H1 (cell line): ENCODE data around the gene DYDC2. TPM values are rescaled to one million over a fixed set of nuclear protein-coding genes. Genes with fewer than 3 reads are reported as not detected.

Experiments
- CTCF ChIA-PET: fragments of 300-600 bp; sonication (Branson Sonifier 250); formaldehyde crosslinking; loops from one replicate; lab custom pipeline; 2021; ENCODE audit not compliant: partially characterized antibody; lab: Charles Lee
- POLR2A ChIA-PET: fragments of 300-600 bp; sonication (Branson Sonifier 250); formaldehyde crosslinking; loops from one replicate; lab custom pipeline; 2021; ENCODE audit warnings: inconsistent platforms; ENCODE audit not compliant: partially characterized antibody; lab: Charles Lee
- DNase-seq, 2 experiments: peaks; one replicate each; pipeline versions ENCODE4 v3.0.0 to v3.0.0-alpha.2; 2010 to 2022; ENCODE audit warnings: low spot score in 2 of 2, low read depth in 1 of 2, mixed read lengths in 1 of 2
- FAIRE-seq: peaks from 2 replicates; lab custom pipeline; 2011; peaks lifted over from hg19 to GRCh38; lab: Jason Lieb, UNC
- H2AFZ ChIP-seq: 2 replicates; pipeline ENCODE4 v1.8.1; 2012; ENCODE audit warnings: low read length, inconsistent platforms
- H2AK5ac ChIP-seq: 2 replicates; pipeline ENCODE4 v1.6.1; 2013; ENCODE audit warnings: low read depth, low read length
- H2BK120ac ChIP-seq: replicated peaks from 2 replicates; pipeline ENCODE3; 2013; ENCODE audit warnings: low read depth, low read length, inconsistent platforms
- H2BK12ac ChIP-seq: 2 replicates; pipeline ENCODE4 v1.6.1; 2013; ENCODE audit warnings: low read depth, low read length
- H2BK15ac ChIP-seq: 2 replicates; pipeline ENCODE4 v1.6.1; 2013; ENCODE audit warnings: low read length
- H2BK20ac ChIP-seq: 2 replicates; pipeline ENCODE4 v1.6.1; 2013; ENCODE audit warnings: low read length
- H2BK5ac ChIP-seq: 2 replicates; pipeline ENCODE4 v1.6.1; 2013; ENCODE audit warnings: low read depth, low read length
- H3K14ac ChIP-seq: 2 replicates; pipeline ENCODE4 v1.6.1; 2013; ENCODE audit warnings: inconsistent platforms; ENCODE audit not compliant: insufficient read length
- H3K18ac ChIP-seq: 2 replicates; pipeline ENCODE4 v1.6.1; 2013; ENCODE audit warnings: low read length; ENCODE audit errors: extremely low read depth
- H3K23ac ChIP-seq: 2 replicates; pipeline ENCODE4 v1.6.1; 2013; ENCODE audit warnings: inconsistent platforms; ENCODE audit not compliant: insufficient read length
- H3K23me2 ChIP-seq: 2 replicates; pipeline ENCODE4 v1.6.1; 2013; ENCODE audit warnings: low read depth, low read length
- H3K27ac ChIP-seq: 2 replicates; pipeline ENCODE4 v1.6.1; 2011; ENCODE audit warnings: low read depth, low read length, inconsistent platforms
- H3K27me3 ChIP-seq, 4 experiments: replicated peaks in 1 of 4; 1 replicate in 1 of 4; 2 replicates in 3 of 4; pipeline versions ENCODE4 v1.6.1 to v1.8.1; 2011 to 2013; ENCODE audit warnings: low read length in 3 of 4, mild to moderate bottlenecking in 3 of 4, inconsistent platforms in 2 of 4, mixed read lengths in 2 of 4, moderate library complexity in 1 of 4; ENCODE audit not compliant: control insufficient read depth in 3 of 4, insufficient read depth in 3 of 4; ENCODE audit errors: extremely low read depth in 1 of 4
- H3K36me3 ChIP-seq, 4 experiments: 2 replicates each; pipeline versions ENCODE4 v1.6.1 to v1.8.1; 2011 to 2013; ENCODE audit warnings: mild to moderate bottlenecking in 4 of 4, low read length in 3 of 4, moderate library complexity in 2 of 4, control low read depth in 1 of 4, inconsistent platforms in 1 of 4; ENCODE audit not compliant: insufficient read depth in 4 of 4, control insufficient read depth in 2 of 4
- H3K4ac ChIP-seq: replicated peaks from 2 replicates; pipeline ENCODE3; 2013; ENCODE audit warnings: low read length, low read depth, mixed read lengths, inconsistent platforms; ENCODE audit not compliant: insufficient read length
- H3K4me1 ChIP-seq, 4 experiments: replicated peaks in 1 of 4; 1 replicate in 1 of 4; 2 replicates in 3 of 4; pipeline versions ENCODE4 v1.6.1 to v1.8.1; 2011 to 2013; ENCODE audit warnings: low read length in 3 of 4, inconsistent platforms in 2 of 4, mixed read lengths in 1 of 4; ENCODE audit not compliant: insufficient read depth in 4 of 4, control insufficient read depth in 3 of 4
- H3K4me2 ChIP-seq, 2 experiments: 2 replicates each; pipeline versions ENCODE4 v1.6.1 to v1.8.1; 2011 to 2013; ENCODE audit warnings: low read depth in 2 of 2, low read length in 2 of 2, control low read depth in 1 of 2, inconsistent platforms in 1 of 2, mild to moderate bottlenecking in 1 of 2; ENCODE audit not compliant: insufficient read depth in 1 of 2
- H3K4me3 ChIP-seq, 4 experiments: fragments of 200-600, 300-600 bp in 1 of 4; sonication (generic), shearing (Covaris generic), sonication (Bioruptor Twin) in 1 of 4; 2 replicates each; pipeline versions ENCODE4 v1.5.1 to v1.8.1; 2011 to 2016; ENCODE audit warnings: low read length in 4 of 4, low read depth in 3 of 4, control low read depth in 2 of 4, inconsistent platforms in 2 of 4, mild to moderate bottlenecking in 2 of 4, mixed read lengths in 1 of 4, moderate library complexity in 1 of 4; ENCODE audit not compliant: insufficient read depth in 2 of 4; ENCODE audit errors: extremely low read depth in 1 of 4
- H3K56ac ChIP-seq: replicated peaks from 2 replicates; pipeline ENCODE3; 2013; ENCODE audit warnings: low read depth, mild to moderate bottlenecking, mixed read lengths, low read length, inconsistent platforms; ENCODE audit not compliant: insufficient read length
- H3K79me1 ChIP-seq: 2 replicates; pipeline ENCODE4 v1.6.1; 2013; ENCODE audit warnings: low read depth, low read length, control low read depth
- H3K79me2 ChIP-seq, 2 experiments: 2 replicates each; pipeline versions ENCODE4 v1.6.1 to v1.8.1; 2012 to 2013; ENCODE audit warnings: low read length in 2 of 2, mild to moderate bottlenecking in 2 of 2, inconsistent platforms in 1 of 2; ENCODE audit not compliant: insufficient read depth in 2 of 2, control insufficient read depth in 1 of 2
- H3K9ac ChIP-seq, 4 experiments: replicated peaks in 1 of 4; 1 replicate in 1 of 4; 2 replicates in 3 of 4; pipeline versions ENCODE4 v1.6.1 to v1.8.1; 2011 to 2013; ENCODE audit warnings: low read depth in 3 of 4, low read length in 3 of 4, control low read depth in 2 of 4, mild to moderate bottlenecking in 2 of 4, moderate library complexity in 2 of 4, inconsistent platforms in 1 of 4; ENCODE audit errors: extremely low read depth in 1 of 4
- H3K9me3 ChIP-seq, 2 experiments: 2 replicates each; pipeline versions ENCODE4 v1.6.1 to v1.8.1; 2012 to 2013; ENCODE audit warnings: mild to moderate bottlenecking in 2 of 2, moderate library complexity in 2 of 2, control low read depth in 1 of 2, inconsistent platforms in 1 of 2, low read depth in 1 of 2, low read length in 1 of 2, mixed read lengths in 1 of 2; ENCODE audit not compliant: insufficient read depth in 2 of 2
- H4K20me1 ChIP-seq, 2 experiments: replicated peaks in 1 of 2; 2 replicates each; pipeline versions ENCODE3 to v1.8.1; 2011 to 2013; ENCODE audit warnings: inconsistent platforms in 2 of 2, low read length in 2 of 2, mild to moderate bottlenecking in 1 of 2; ENCODE audit not compliant: insufficient read depth in 2 of 2, control insufficient read depth in 1 of 2
- H4K5ac ChIP-seq: 2 replicates; pipeline ENCODE4 v1.6.1; 2013; ENCODE audit warnings: low read length, low read depth, mixed read lengths, inconsistent platforms; ENCODE audit not compliant: insufficient read length
- H4K8ac ChIP-seq: 2 replicates; pipeline ENCODE4 v1.8.0; 2013; ENCODE audit warnings: mild to moderate bottlenecking, moderate library complexity, low read length, inconsistent platforms; ENCODE audit not compliant: insufficient read depth; ENCODE audit errors: extremely low read depth
- H4K91ac ChIP-seq: replicated peaks from 2 replicates; pipeline ENCODE3; 2013; ENCODE audit warnings: low read length, mixed read lengths, inconsistent platforms; ENCODE audit not compliant: insufficient read length
- CBX8 ChIP-seq: fragments of 300-800, 300-1000 bp; sonication (generic); IDR thresholded peaks from 2 replicates; pipeline ENCODE4 v1.7.1; 2016; ENCODE audit warnings: low read depth, low read length, borderline replicate concordance
- EZH2 ChIP-seq: fragments of 200-600 bp; sonication (generic); IDR thresholded peaks from 2 replicates; pipeline ENCODE4 v1.7.1; 2012; ENCODE audit warnings: low read depth, mild to moderate bottlenecking, moderate library complexity, low read length, inconsistent platforms; ENCODE audit not compliant: severe bottlenecking
- FOSL1 ChIP-seq: IDR thresholded peaks from 2 replicates; pipeline ENCODE4 v1.6.1; 2011; ENCODE audit warnings: mild to moderate bottlenecking, low read depth, low read length, moderate library complexity; ENCODE audit not compliant: insufficient read depth
- GABPA ChIP-seq: IDR thresholded peaks from 2 replicates; pipeline ENCODE4 v1.6.1; 2011; ENCODE audit warnings: mild to moderate bottlenecking, low read length, moderate library complexity, borderline replicate concordance; ENCODE audit not compliant: insufficient read depth
- KDM5A ChIP-seq: fragments of 200-600 bp; IDR thresholded peaks from 2 replicates; pipeline ENCODE4 v1.7.1; 2012; ENCODE audit warnings: mild to moderate bottlenecking, low read length, inconsistent platforms, mixed read lengths
- MAFK ChIP-seq: IDR thresholded peaks from 2 replicates; pipeline ENCODE4 v1.6.1; 2012; ENCODE audit warnings: low read depth, mild to moderate bottlenecking, improper control_type of control experiment, low read length
- TCF12 ChIP-seq: IDR thresholded peaks from 2 replicates; pipeline ENCODE4 v1.6.1; 2011; ENCODE audit warnings: low read depth, mild to moderate bottlenecking, low read length
- WGBS, 2 experiments: shearing (Covaris generic) in 1 of 2; methylation state at CpG; one replicate each; pipeline versions ENCODE4 v1.1.6 to v1.1.7; 2013 to 2015; ENCODE audit warnings: low lambda C conversion rate in 2 of 2, mixed read lengths in 2 of 2, inconsistent platforms in 1 of 2, low coverage in 1 of 2, missing lambda C conversion rate in 1 of 2; ENCODE audit not compliant: insufficient replicate concordance in 2 of 2, insufficient coverage in 1 of 2, insufficient read length in 1 of 2; ENCODE audit errors: extremely low coverage in 1 of 2, missing lambda C conversion rate in 1 of 2; 5-methylcytosine and 5-hydroxymethylcytosine counted together
- polyA plus RNA-seq, 7 experiments: library from polyadenylated mRNA; depleted of rRNA in 3 of 7; stranded (reverse) in 5 of 7; unstranded in 2 of 7; fragments of >200 nt in 5 of 7; fragments of 200-250 nt in 2 of 7; gene quantifications; 1 replicate in 5 of 7; 2 replicates in 1 of 7; 4 replicates in 1 of 7; pipeline versions ENCODE4 v1.2.1 to v1.2.3, GENCODE V29; 2011 to 2013; ENCODE audit warnings: missing spikeins in 2 of 7, mixed read lengths in 2 of 7
- total RNA-seq: library from RNA; stranded (reverse); fragmentation: NEBNext Ultra II Directional; extraction: Animal tissue kit (Norgen Biotek cat#: 25700); gene quantifications from 2 replicates; pipeline ENCODE4 v1.2.1, GENCODE V29; 2021

DYDC2 gene
- total and polyA plus RNA-seq, 2 of the 8 experiments (the other 6 are each of a cell fraction or from before 2014, with no cell fraction given) = 1.5 to 5.2 TPM

DNA sequence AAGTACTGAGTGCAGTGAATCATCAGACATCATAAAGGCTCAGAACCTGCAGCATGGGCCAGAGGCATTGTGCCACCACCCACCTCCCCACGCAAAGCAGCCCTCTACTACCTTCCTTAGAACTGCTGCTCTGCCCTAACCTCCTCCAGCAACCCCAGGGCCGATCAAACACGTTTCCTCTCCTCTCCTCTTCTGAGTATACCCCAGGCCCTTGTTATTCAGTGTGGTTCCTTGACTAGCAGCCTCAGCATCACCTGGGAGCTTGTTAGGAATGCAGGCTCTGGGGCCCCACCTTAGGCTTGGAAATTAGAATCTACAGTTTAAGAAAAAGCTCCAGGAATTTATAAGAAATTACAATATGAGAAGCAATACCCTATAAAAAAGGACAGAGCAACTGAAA is 33.3 kb upstream of the DYDC2 start:
- Histone ChIP-seq H3K27me3 (no peaks in the 10 kb centered on the region), H2BK15ac (no peak overlapping the region), H2AK5ac (0 out of 2 replicates have a peak overlapping the region, but pooled peaks have one; percentile 28), H2AFZ (peak overlapping the region; percentile 77; the same call in 1 of the 2 replicates), H3K9ac (no peak overlapping the region), H3K36me3 (no peaks in the 10 kb centered on the region), H3K79me1 (no peaks in the 10 kb centered on the region), H3K23ac (no peak overlapping the region), H3K4me2 (no peak overlapping the region), H4K5ac (no peak overlapping the region), H3K18ac (no peak overlapping the region), H2BK5ac (no peak overlapping the region), H3K4ac (no peak overlapping the region), H2BK12ac (no peak overlapping the region), H4K8ac (no peak overlapping the region), H2BK20ac (no peak overlapping the region), H3K27ac (no peak overlapping the region), H3K23me2 (no peaks in the 10 kb centered on the region), H4K20me1 (no peaks in the 10 kb centered on the region), H3K4me1 (no peaks in the 10 kb centered on the region), H3K56ac (no peak overlapping the region), H4K91ac (no peak overlapping the region), H3K9me3 (no peaks in the 10 kb centered on the region), H3K4me3 (no peak overlapping the region), H2BK120ac (no peak overlapping the region), H3K14ac (no peak overlapping the region), H3K79me2 (no peaks in the 10 kb centered on the region)
- ChIA-PET POLR2A (no interaction called here), CTCF (interaction anchor here (0.6 to 1.4 kb wide), 5 partner anchors 20 to 715 kb away, joined by 3 to 4 read pairs (median 3); no protein-coding TSS in a partner anchor)
- 56% methylated on average over 3 of the region's 3 CpGs; no CpG with 5 or more reads in 1 of the 2 experiments for WGBS, 2 experiments
- FAIRE-seq = no peak
- no peak for DNase-seq
- TF ChIP-seq CBX8 = no peak
- no peak for TF ChIP-seq EZH2
- TF ChIP-seq FOSL1 = no peak
- TF ChIP-seq MAFK = no peak
- no peak for TF ChIP-seq TCF12
- TF ChIP-seq GABPA = no peak
- no peak for TF ChIP-seq KDM5A
